IMR-90 (cell line): ENCODE results near the gene CAP2.

ENCODE experiments used
- CEBPB ChIP-seq: IDR thresholded peaks from 2 replicates; pipeline ENCODE4 v1.6.1; 2012; ENCODE audit warnings: low read depth, low read length, improper control_type of control experiment
- POLR2A ChIP-seq: IDR thresholded peaks from 2 replicates; pipeline ENCODE4 v1.6.1; 2012; ENCODE audit warnings: mild to moderate bottlenecking, low read depth, low read length
- RCOR1 ChIP-seq: IDR thresholded peaks from 2 replicates; pipeline ENCODE4 v1.6.1; 2012; ENCODE audit warnings: mild to moderate bottlenecking, low read length, improper control_type of control experiment; ENCODE audit not compliant: insufficient replicate concordance
- SMC3 ChIP-seq: fragments of 150-350 bp; IDR thresholded peaks from 2 replicates; pipeline ENCODE4 v1.6.1; 2016; ENCODE audit warnings: low read depth, mild to moderate bottlenecking, antibody characterized with exemption, low read length, moderate library complexity
- TF ChIP-seq, protein P1 (sequence below): conservative IDR thresholded peaks from 2 replicates; pipeline ENCODE4 v1.5.1; 2012; ENCODE audit warnings: mild to moderate bottlenecking, low read depth, low read length, improper control_type of control experiment

DNA sequence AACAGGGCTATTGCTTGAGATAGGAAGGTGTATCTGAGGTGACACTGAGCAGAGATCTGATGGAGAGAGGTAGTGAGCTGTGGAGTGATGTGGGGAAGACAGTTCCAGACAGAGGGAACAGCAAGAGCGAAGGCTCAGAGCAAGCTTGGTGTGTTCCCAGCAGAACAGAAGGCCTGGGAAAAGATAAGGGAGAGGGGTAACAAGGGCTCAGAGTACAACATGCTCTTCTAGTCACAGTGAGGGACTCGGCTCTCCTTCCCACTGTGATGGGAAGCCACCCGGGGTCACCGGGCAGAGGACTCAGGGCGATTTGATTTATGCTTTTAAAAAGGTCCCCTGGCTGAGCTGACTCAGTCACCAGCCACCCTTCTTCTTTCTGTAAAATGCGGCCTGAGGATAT lies 33.7 kb downstream of the CAP2 start:
- TF ChIP-seq, protein P1, sequence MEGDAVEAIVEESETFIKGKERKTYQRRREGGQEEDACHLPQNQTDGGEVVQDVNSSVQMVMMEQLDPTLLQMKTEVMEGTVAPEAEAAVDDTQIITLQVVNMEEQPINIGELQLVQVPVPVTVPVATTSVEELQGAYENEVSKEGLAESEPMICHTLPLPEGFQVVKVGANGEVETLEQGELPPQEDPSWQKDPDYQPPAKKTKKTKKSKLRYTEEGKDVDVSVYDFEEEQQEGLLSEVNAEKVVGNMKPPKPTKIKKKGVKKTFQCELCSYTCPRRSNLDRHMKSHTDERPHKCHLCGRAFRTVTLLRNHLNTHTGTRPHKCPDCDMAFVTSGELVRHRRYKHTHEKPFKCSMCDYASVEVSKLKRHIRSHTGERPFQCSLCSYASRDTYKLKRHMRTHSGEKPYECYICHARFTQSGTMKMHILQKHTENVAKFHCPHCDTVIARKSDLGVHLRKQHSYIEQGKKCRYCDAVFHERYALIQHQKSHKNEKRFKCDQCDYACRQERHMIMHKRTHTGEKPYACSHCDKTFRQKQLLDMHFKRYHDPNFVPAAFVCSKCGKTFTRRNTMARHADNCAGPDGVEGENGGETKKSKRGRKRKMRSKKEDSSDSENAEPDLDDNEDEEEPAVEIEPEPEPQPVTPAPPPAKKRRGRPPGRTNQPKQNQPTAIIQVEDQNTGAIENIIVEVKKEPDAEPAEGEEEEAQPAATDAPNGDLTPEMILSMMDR: no peak
- TF ChIP-seq SMC3 (no peak), POLR2A (no peak), RCOR1 (no peak), CEBPB (no peak)
